ENCODE results near the gene SPACA7. TPM values are rescaled to one million over a fixed set of nuclear protein-coding genes. Genes with fewer than 3 reads are reported as not detected.

Gene SPACA7
- total RNA-seq, 4 donors from 2014 or later = not detected

GRCh38 chr13:112467236-112467635, 91.1 kb downstream of the SPACA7 start:
- no peak for DNase-seq
- H3K36me3 ChIP-seq = no peaks in the 10 kb centered on the region
- no peaks in the 10 kb centered on the region for H3K9me3 ChIP-seq
- no peaks in the 10 kb centered on the region for H3K4me1 ChIP-seq
- no peak overlapping the region for H3K4me3 ChIP-seq
- H3K27me3 ChIP-seq = no peaks in the 10 kb centered on the region
- no peak overlapping the region for H3K27ac ChIP-seq
- TF ChIP-seq POLR2A (IDR thresholded peaks at IDR 0.05) (no peak), CTCF (IDR thresholded peaks at IDR 0.05) (no peak)

DNA sequence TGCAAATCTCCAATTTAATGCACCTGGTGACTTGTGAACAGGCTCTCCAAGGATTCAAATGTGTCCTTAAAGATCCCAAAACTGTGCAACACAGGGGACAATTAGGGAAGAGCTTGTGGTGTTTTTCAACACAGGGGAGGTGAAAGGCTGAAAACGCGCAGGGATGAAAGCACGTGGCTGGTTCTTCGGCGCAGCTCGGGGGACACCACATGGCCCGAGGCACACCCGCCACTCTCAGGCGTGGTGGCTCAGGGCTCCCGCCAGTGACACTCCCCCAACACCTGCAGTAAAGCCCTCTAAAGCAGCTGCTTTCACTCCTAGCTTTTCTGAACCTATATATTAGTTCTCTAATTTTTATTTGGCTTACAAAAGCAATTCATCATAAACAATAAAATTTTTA, 91.9 kb downstream of the SPACA7 start:
- Histone ChIP-seq H3K27ac (no peak overlapping the region), H3K27me3 (no peaks in the 10 kb centered on the region), H3K4me1 (no peaks in the 10 kb centered on the region), H3K4me3 (no peak overlapping the region), H3K9me3 (no peaks in the 10 kb centered on the region), H3K36me3 (no peaks in the 10 kb centered on the region)
- TF ChIP-seq CTCF (IDR thresholded peaks at IDR 0.05) (no peak), POLR2A (IDR thresholded peaks at IDR 0.05) (no peak)
- no peak for DNase-seq

GRCh38 chr13:112469071-112469745, 93.1 kb downstream of the SPACA7 start:
- Histone ChIP-seq H3K36me3 (no peaks in the 10 kb centered on the region), H3K27me3 (no peaks in the 10 kb centered on the region), H3K9me3 (no peaks in the 10 kb centered on the region), H3K4me3 (no peak overlapping the region), H3K4me1 (no peaks in the 10 kb centered on the region), H3K27ac (no peak overlapping the region)
- no peak for DNase-seq
- TF ChIP-seq POLR2A (IDR thresholded peaks at IDR 0.05) = no peak
- TF ChIP-seq CTCF (IDR thresholded peaks at IDR 0.05) = no peak

- H3K4me3 ChIP-seq = no peak overlapping the region
- H3K36me3 ChIP-seq = no peaks in the 10 kb centered on the region
- no peak overlapping the region for H3K27ac ChIP-seq
- no peaks in the 10 kb centered on the region for H3K4me1 ChIP-seq
- no peaks in the 10 kb centered on the region for H3K9me3 ChIP-seq
- H3K27me3 ChIP-seq = no peaks in the 10 kb centered on the region
- no peak for TF ChIP-seq CTCF (IDR thresholded peaks at IDR 0.05)
- TF ChIP-seq POLR2A (IDR thresholded peaks at IDR 0.05) = no peak
- DNase-seq = no peak
Measured at GRCh38 chr13:112473818-112474217, 97.7 kb downstream of the SPACA7 start.

GRCh38 chr13:112474869-112475268, 98.7 kb downstream of the SPACA7 start:
- TF ChIP-seq CTCF (IDR thresholded peaks at IDR 0.05) (no peak), POLR2A (IDR thresholded peaks at IDR 0.05) (no peak)
- H3K4me1 ChIP-seq = no peaks in the 10 kb centered on the region
- DNase-seq = no peak
- no peak overlapping the region for H3K4me3 ChIP-seq
- H3K27ac ChIP-seq = no peak overlapping the region
- no peaks in the 10 kb centered on the region for H3K36me3 ChIP-seq
- no peaks in the 10 kb centered on the region for H3K9me3 ChIP-seq
- H3K27me3 ChIP-seq = no peaks in the 10 kb centered on the region

- Histone ChIP-seq H3K9me3 (no peaks in the 10 kb centered on the region), H3K4me3 (no peak overlapping the region), H3K36me3 (no peaks in the 10 kb centered on the region), H3K27ac (no peak overlapping the region), H3K4me1 (no peaks in the 10 kb centered on the region), H3K27me3 (no peaks in the 10 kb centered on the region)
- TF ChIP-seq POLR2A (IDR thresholded peaks at IDR 0.05) = no peak
- DNase-seq = no peak
Measured at GRCh38 chr13:112475889-112476288, 99.7 kb downstream of the SPACA7 start.
